Kidney epithelial cell (primary cell): ENCODE measurements around the gene TIMD4. TPM values are rescaled to one million over a fixed set of nuclear protein-coding genes. Genes with fewer than 3 reads are reported as not detected.
"Not testable (repeated sequence)": the region's sequence is repeated elsewhere in the genome, so short reads cannot be mapped to it uniquely, and the experiment has no call there.

Experiments used
- DNase-seq: peaks from one replicate; pipeline ENCODE4 v3.0.0-alpha.2; 2010; ENCODE audit warnings: low read depth
- H3K27me3 ChIP-seq: 2 replicates; pipeline ENCODE4 v1.6.0; 2011; ENCODE audit warnings: low read length; ENCODE audit not compliant: control insufficient read depth, insufficient read depth
- H3K36me3 ChIP-seq: 2 replicates; pipeline ENCODE4 v1.5.1; 2011; ENCODE audit warnings: low read length; ENCODE audit not compliant: control insufficient read depth, insufficient read depth
- H3K4me3 ChIP-seq: 2 replicates; pipeline ENCODE4 v1.5.1; 2011; ENCODE audit warnings: low read depth, mild to moderate bottlenecking, control low read depth, low read length
- total RNA-seq: library from RNA; depleted of rRNA; stranded (reverse); fragments of >200 nt; gene quantifications from 2 replicates; pipeline ENCODE4 v1.2.3, GENCODE V29; 2015
- TF ChIP-seq, protein P1 (sequence below): IDR thresholded peaks from 2 replicates; pipeline ENCODE4 v1.5.1; 2011; ENCODE audit warnings: mild to moderate bottlenecking, moderate library complexity, low read length, control low read depth, inconsistent platforms; ENCODE audit not compliant: insufficient read depth, poor library complexity, severe bottlenecking

TIMD4 gene
- total RNA-seq, 1 donor from 2014 or later: not detected

- TF ChIP-seq, protein P1, sequence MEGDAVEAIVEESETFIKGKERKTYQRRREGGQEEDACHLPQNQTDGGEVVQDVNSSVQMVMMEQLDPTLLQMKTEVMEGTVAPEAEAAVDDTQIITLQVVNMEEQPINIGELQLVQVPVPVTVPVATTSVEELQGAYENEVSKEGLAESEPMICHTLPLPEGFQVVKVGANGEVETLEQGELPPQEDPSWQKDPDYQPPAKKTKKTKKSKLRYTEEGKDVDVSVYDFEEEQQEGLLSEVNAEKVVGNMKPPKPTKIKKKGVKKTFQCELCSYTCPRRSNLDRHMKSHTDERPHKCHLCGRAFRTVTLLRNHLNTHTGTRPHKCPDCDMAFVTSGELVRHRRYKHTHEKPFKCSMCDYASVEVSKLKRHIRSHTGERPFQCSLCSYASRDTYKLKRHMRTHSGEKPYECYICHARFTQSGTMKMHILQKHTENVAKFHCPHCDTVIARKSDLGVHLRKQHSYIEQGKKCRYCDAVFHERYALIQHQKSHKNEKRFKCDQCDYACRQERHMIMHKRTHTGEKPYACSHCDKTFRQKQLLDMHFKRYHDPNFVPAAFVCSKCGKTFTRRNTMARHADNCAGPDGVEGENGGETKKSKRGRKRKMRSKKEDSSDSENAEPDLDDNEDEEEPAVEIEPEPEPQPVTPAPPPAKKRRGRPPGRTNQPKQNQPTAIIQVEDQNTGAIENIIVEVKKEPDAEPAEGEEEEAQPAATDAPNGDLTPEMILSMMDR: peak; percentile 60
- H3K27me3 ChIP-seq: no peaks in the 10 kb centered on the region
- no peak for DNase-seq
- no peak overlapping the region for H3K4me3 ChIP-seq
- no peaks in the 10 kb centered on the region for H3K36me3 ChIP-seq
These were observed 28.4 kb downstream of the TIMD4 start for GRCh38 chr5:156934450-156935211.

- Histone ChIP-seq H3K4me3 (no peak overlapping the region), H3K27me3 (no peaks in the 10 kb centered on the region), H3K36me3 (no peaks in the 10 kb centered on the region)
- TF ChIP-seq, protein P1: no peak
- no peak for DNase-seq
These were observed 33.6 kb downstream of the TIMD4 start for GRCh38 chr5:156929366-156929948.

- TF ChIP-seq, protein P1: no peak
- Histone ChIP-seq H3K36me3 (no peaks in the 10 kb centered on the region), H3K27me3 (no peaks in the 10 kb centered on the region), H3K4me3 (no peak overlapping the region)
- DNase-seq: no peak
These were observed 35.5 kb downstream of the TIMD4 start for GRCh38 chr5:156927545-156927944.

DNA sequence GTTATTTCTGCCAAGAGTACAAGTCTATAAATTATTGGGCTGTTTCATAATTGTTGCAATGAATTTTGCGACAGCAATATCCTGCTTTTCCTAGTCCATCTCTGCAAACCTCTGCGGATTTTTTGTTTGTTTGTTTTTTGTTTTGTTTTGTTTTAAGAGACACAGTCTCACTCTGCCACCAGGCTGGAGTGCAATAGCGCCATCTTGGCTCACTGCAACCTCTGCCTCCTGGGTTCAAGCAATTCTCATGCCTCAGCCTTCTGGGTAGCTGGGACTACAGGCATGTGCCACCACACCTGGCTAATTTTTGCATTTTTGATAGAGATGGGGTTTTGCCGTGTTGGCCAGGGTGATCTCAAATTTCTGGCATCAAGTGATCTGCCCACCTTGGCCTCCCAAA is 37.3 kb downstream of the TIMD4 start:
- not testable (repeated sequence) for H3K36me3 ChIP-seq, DNase-seq, H3K27me3 ChIP-seq, H3K4me3 ChIP-seq

DNA sequence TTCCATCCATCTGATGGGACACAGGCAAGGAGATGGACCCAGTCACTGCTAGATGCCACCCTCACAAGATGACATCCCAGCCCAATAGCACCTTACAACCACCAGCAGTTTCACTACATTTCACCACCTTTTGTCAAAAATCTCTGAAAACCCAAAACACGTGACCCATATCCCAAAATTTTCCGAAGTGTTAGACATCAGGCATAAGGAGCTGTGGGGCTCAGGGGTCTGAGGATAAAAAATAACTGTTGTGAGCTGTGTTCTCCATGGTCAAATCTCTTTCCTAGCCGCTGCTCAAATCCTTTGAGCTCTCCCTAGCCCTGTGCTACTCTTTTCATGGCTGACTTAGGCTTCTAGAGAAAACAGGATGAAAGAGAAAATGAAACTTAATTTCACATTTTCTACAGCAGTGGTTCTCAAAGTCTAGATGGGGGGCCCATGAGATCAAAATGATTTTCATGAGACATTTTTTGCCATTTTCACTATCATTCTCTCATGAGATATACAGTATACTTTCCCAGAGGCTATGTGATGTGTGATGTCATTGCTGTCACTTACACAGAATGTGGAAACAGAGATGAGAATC is 40.7 kb downstream of the TIMD4 start:
- TF ChIP-seq, protein P1: no peak
- no peak for DNase-seq
- no peak overlapping the region for H3K4me3 ChIP-seq
- no peaks in the 10 kb centered on the region for H3K27me3 ChIP-seq
- no peaks in the 10 kb centered on the region for H3K36me3 ChIP-seq

- no peak for DNase-seq
- Histone ChIP-seq H3K4me3 (no peak overlapping the region), H3K36me3 (no peaks in the 10 kb centered on the region), H3K27me3 (no peaks in the 10 kb centered on the region)
- TF ChIP-seq, protein P1: no peak
These were observed 42.1 kb downstream of the TIMD4 start for GRCh38 chr5:156920861-156921431.
